LNCAP (cell line): ENCODE results near the gene NXF1.

ENCODE experiments used
- TF ChIP-seq, protein P1 (sequence below): fragments of 450-650 bp; IDR thresholded peaks from 2 replicates; pipeline ENCODE4 v1.5.1; 2017; ENCODE audit warnings: mild to moderate bottlenecking

NXF1 gene

DNA sequence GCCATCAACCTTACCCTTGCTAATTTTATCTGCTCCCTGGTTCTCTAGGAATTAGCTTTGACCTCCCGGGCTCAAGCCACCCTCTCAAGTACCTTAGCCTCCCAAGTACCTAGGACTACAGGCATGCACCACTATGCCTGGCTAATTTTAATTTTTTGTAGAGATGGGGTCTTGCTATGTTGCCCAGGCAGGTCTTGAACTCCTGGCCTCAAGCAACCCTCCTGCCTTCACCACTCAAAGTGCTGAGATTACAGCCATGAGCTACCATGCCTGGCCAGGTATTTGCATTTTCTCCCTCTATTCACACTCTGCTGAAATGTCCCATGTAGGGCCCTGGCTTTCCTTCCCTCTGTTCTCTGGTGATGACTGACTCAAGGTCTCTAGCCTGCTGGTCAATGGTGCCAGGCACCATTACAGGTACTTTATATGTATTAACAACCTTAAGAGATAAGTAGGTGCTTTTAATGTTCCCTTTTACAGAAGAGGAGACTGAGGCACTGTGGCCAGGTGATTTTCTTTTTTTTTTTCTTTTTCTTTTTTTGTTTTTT is 42.6 kb upstream of the NXF1 start:
- TF ChIP-seq, protein P1, sequence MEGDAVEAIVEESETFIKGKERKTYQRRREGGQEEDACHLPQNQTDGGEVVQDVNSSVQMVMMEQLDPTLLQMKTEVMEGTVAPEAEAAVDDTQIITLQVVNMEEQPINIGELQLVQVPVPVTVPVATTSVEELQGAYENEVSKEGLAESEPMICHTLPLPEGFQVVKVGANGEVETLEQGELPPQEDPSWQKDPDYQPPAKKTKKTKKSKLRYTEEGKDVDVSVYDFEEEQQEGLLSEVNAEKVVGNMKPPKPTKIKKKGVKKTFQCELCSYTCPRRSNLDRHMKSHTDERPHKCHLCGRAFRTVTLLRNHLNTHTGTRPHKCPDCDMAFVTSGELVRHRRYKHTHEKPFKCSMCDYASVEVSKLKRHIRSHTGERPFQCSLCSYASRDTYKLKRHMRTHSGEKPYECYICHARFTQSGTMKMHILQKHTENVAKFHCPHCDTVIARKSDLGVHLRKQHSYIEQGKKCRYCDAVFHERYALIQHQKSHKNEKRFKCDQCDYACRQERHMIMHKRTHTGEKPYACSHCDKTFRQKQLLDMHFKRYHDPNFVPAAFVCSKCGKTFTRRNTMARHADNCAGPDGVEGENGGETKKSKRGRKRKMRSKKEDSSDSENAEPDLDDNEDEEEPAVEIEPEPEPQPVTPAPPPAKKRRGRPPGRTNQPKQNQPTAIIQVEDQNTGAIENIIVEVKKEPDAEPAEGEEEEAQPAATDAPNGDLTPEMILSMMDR, result no peak

DNA sequence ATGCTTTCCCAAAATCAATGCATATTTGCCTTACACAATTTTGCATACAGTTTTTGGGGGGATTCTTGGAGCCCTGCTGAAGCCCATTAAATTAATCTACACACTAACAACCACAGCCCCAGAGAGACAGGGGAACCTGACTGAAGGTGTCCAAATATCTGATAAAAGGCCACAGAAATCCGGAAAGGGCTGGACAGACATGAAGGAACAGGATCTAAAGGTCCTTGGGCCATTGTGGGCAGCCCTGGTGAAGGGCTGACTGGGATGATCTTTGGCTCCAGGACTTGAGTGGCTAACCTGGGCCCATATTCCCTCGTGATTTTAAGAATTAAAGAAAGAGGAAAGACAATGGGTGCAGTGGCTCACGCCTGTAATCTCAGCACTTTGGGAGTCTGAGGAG is 40.9 kb upstream of the NXF1 start:
- TF ChIP-seq, protein P1, result no peak

DNA sequence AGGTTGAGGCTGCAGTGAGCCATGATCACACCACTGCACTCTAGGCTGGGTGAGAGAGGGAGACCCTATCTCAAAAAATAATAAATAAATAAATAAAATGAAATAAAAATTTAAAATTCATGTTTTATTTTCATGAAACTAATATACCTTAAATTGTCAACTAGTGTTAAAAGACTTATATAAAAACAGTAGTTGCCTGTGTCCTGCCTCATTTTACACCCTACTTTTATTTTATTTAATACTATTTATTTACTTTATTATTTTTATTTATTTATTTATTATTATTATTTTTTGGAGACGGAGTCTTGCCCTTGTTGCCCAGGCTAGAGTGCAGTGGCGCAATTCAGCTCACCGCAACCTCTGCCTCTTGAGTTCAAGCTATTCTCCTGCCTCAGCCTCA is 38.9 kb upstream of the NXF1 start:
- TF ChIP-seq, protein P1, result no peak

GRCh38 chr11:62843466-62843865 is 38.2 kb upstream of the NXF1 start:
- TF ChIP-seq, protein P1, result no peak

GRCh38 chr11:62842171-62842741 is 37.0 kb upstream of the NXF1 start:
- TF ChIP-seq, protein P1, result no peak

- TF ChIP-seq, protein P1, result no peak
Measured at GRCh38 chr11:62841361-62842170, 36.3 kb upstream of the NXF1 start.

GRCh38 chr11:62839050-62839945 is 34.1 kb upstream of the NXF1 start, which contains the start of gene WDR74:
Gene WDR74 (minus strand): TSS chr11:62839590. CDS start chr11:62839570, 20 bp downstream.
- TF ChIP-seq, protein P1, result no peak
